Stimulated activated CD8-positive, alpha-beta memory T cell treated with anti-CD3 and anti-CD28 coated beads, Interleukin-15, amount 100 ng/mL, for 48 hours (primary cell): ENCODE results near the gene TMEM250.
A peak's percentile ranks its signal among the peaks of the same experiment; 100 is the strongest.
"Not testable (repeated sequence)": the region's sequence is repeated elsewhere in the genome, so short reads cannot be mapped to it uniquely, and the experiment has no call there.

Experiments
- DNase-seq, 2 donors: peaks; one replicate each; pipeline ENCODE4 v3.0.0-alpha.2; 2020; ENCODE audit warnings: low read depth in 2 of 2

The TMEM250 gene

GRCh38 chr9:136118320-136119060, at the start of gene TMEM250:
TMEM250 (minus strand) TSS chr9:136118875; CDS start chr9:136116900, 1,975 bp downstream.
- DNase-seq = peak; percentile 93 to 97

GRCh38 chr9:136163248-136163850, 44.7 kb upstream of the TMEM250 start:
- DNase-seq = no peak

GRCh38 chr9:136160995-136161610, 42.4 kb upstream of the TMEM250 start:
- DNase-seq = no peak

GRCh38 chr9:136160381-136160841, 41.7 kb upstream of the TMEM250 start:
- no peak for DNase-seq

- no peak for DNase-seq
Measured at GRCh38 chr9:136159851-136160250, 41.2 kb upstream of the TMEM250 start.

GRCh38 chr9:136157477-136158265, 39.0 kb upstream of the TMEM250 start:
- no peak for DNase-seq

GRCh38 chr9:136156209-136157120, 37.8 kb upstream of the TMEM250 start:
- no peak for DNase-seq

GRCh38 chr9:136155576-136155975, 36.9 kb upstream of the TMEM250 start:
- no peak for DNase-seq

GRCh38 chr9:136154943-136155342, 36.3 kb upstream of the TMEM250 start:
- no peak for DNase-seq

- no peak for DNase-seq
Measured at GRCh38 chr9:136153381-136154065, 34.8 kb upstream of the TMEM250 start.

- DNase-seq = no peak
Measured at GRCh38 chr9:136152931-136153330, 34.3 kb upstream of the TMEM250 start.

GRCh38 chr9:136152543-136152866, 33.8 kb upstream of the TMEM250 start:
- no peak for DNase-seq

- no peak for DNase-seq
Measured at GRCh38 chr9:136151848-136152542, 33.3 kb upstream of the TMEM250 start.

- no peak for DNase-seq
Measured at GRCh38 chr9:136151214-136151804, 32.6 kb upstream of the TMEM250 start.

- DNase-seq = not testable (repeated sequence)
Measured at GRCh38 chr9:136150664-136151213, 32.1 kb upstream of the TMEM250 start.

GRCh38 chr9:136149853-136150252, 31.2 kb upstream of the TMEM250 start:
- no peak for DNase-seq

GRCh38 chr9:136149337-136149736, 30.7 kb upstream of the TMEM250 start:
- DNase-seq = no peak

GRCh38 chr9:136148766-136149165, 30.1 kb upstream of the TMEM250 start:
- no peak for DNase-seq
